Measurements from ENCODE around the gene HSPA1L. TPM values are rescaled to one million over a fixed set of nuclear protein-coding genes. Genes with fewer than 3 reads are reported as not detected.

Gene HSPA1L
- total and polyA plus RNA-seq, 2 experiments from 2014 or later = 0.44 to 0.83 TPM

DNA sequence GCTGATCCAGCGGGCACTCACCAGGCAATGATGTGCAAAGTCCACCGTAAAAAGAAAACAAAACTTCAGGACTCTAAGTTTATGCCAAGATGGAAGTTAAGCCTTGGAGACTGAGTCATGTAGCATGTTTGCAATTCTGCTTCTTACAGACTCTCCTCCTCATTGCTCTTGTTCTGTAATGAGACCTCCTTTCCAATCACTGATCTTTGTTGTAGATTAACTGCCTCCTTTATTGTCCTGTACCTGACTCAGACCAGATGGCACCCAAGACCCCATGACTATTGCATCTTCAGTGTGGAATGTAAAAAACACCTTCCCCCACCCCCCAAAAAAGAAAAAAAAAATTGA lies 36.4 kb upstream of the HSPA1L start (continued):
- TF ChIP-seq, protein P1, sequence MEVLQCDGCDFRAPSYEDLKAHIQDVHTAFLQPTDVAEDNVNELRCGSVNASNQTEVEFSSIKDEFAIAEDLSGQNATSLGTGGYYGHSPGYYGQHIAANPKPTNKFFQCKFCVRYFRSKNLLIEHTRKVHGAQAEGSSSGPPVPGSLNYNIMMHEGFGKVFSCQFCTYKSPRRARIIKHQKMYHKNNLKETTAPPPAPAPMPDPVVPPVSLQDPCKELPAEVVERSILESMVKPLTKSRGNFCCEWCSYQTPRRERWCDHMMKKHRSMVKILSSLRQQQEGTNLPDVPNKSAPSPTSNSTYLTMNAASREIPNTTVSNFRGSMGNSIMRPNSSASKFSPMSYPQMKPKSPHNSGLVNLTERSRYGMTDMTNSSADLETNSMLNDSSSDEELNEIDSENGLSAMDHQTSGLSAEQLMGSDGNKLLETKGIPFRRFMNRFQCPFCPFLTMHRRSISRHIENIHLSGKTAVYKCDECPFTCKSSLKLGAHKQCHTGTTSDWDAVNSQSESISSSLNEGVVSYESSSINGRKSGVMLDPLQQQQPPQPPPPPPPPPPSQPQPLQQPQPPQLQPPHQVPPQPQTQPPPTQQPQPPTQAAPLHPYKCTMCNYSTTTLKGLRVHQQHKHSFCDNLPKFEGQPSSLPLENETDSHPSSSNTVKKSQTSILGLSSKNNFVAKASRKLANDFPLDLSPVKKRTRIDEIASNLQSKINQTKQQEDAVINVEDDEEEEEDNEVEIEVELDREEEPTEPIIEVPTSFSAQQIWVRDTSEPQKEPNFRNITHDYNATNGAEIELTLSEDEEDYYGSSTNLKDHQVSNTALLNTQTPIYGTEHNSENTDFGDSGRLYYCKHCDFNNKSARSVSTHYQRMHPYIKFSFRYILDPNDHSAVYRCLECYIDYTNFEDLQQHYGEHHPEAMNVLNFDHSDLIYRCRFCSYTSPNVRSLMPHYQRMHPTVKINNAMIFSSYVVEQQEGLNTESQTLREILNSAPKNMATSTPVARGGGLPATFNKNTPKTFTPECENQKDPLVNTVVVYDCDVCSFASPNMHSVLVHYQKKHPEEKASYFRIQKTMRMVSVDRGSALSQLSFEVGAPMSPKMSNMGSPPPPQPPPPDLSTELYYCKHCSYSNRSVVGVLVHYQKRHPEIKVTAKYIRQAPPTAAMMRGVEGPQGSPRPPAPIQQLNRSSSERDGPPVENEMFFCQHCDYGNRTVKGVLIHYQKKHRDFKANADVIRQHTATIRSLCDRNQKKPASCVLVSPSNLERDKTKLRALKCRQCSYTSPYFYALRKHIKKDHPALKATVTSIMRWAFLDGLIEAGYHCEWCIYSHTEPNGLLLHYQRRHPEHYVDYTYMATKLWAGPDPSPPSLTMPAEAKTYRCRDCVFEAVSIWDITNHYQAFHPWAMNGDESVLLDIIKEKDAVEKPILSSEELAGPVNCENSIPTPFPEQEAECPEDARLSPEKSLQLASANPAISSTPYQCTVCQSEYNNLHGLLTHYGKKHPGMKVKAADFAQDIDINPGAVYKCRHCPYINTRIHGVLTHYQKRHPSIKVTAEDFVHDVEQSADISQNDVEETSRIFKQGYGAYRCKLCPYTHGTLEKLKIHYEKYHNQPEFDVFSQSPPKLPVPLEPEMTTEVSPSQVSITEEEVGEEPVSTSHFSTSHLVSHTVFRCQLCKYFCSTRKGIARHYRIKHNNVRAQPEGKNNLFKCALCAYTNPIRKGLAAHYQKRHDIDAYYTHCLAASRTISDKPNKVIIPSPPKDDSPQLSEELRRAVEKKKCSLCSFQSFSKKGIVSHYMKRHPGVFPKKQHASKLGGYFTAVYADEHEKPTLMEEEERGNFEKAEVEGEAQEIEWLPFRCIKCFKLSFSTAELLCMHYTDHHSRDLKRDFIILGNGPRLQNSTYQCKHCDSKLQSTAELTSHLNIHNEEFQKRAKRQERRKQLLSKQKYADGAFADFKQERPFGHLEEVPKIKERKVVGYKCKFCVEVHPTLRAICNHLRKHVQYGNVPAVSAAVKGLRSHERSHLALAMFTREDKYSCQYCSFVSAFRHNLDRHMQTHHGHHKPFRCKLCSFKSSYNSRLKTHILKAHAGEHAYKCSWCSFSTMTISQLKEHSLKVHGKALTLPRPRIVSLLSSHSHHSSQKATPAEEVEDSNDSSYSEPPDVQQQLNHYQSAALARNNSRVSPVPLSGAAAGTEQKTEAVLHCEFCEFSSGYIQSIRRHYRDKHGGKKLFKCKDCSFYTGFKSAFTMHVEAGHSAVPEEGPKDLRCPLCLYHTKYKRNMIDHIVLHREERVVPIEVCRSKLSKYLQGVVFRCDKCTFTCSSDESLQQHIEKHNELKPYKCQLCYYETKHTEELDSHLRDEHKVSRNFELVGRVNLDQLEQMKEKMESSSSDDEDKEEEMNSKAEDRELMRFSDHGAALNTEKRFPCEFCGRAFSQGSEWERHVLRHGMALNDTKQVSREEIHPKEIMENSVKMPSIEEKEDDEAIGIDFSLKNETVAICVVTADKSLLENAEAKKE (CRISPR knock-in tag; IDR thresholded peaks at IDR 0.05) = no peak
- TF ChIP-seq EZH2 (IDR thresholded peaks at IDR 0.05; ENCODE audit: low read depth, unreplicated experiment) (no peak), ETS1 (IDR thresholded peaks at IDR 0.05) (no peak), NANOG (IDR thresholded peaks at IDR 0.05; ENCODE audit: borderline replicate concordance) (no peak), EZH2phosphoT487 (IDR thresholded peaks at IDR 0.05; ENCODE audit: unreplicated experiment) (no peak), POLR2AphosphoS5 (IDR thresholded peaks at IDR 0.05; ENCODE audit: low read depth) (no peak)

GRCh38 chr6:31850765-31851484 lies 35.8 kb upstream of the HSPA1L start:
- ATAC-seq (no peak), DNase-seq (ENCODE audit: low spot score) (no peak)
- H3K79me2 ChIP-seq (replicated peaks; ENCODE audit: insufficient read depth) = no peaks in the 10 kb centered on the region
- Mint-ChIP-seq H3K9me3 (peaks cover 21% of the 10 kb centered on the region), H3K36me3 (ENCODE audit: low read depth) (peaks cover 19% of the 10 kb centered on the region), H3K27ac (no peak overlapping the region), H3K4me1 (no peaks in the 10 kb centered on the region), H3K27me3 (ENCODE audit: insufficient read depth, low read depth, poor library complexity) (peaks cover 3% of the 10 kb centered on the region), H3K4me3 (no peak overlapping the region)
- peak overlapping the region; percentile 78; the same call in 1 of the 2 replicates for H3K4me2 ChIP-seq
- no peaks in the 10 kb centered on the region for H3K27me3 ChIP-seq (ENCODE audit: insufficient read depth)
- no peaks in the 10 kb centered on the region for H3K36me3 ChIP-seq (ENCODE audit: insufficient read depth)
- H3K4me3 ChIP-seq = no peak overlapping the region; the same call in 1 of the 2 replicates
- peak overlapping the region; percentile 92; the same call in 1 of the 2 replicates for H2AFZ ChIP-seq
- H3K4me1 ChIP-seq (ENCODE audit: insufficient read depth) = 0 out of 2 replicates have a peak, but pooled peaks cover 3% of the 10 kb centered on the region
- H3K27ac ChIP-seq (ENCODE audit: low read depth) = no peak overlapping the region
- peaks cover 8% of the 10 kb centered on the region; the same call in 1 of the 2 replicates for H3F3A ChIP-seq (replicated peaks; ENCODE audit: low read depth)
- no peaks in the 10 kb centered on the region for H3K9me2 ChIP-seq (ENCODE audit: insufficient read depth)
- H4K20me1 ChIP-seq (replicated peaks; ENCODE audit: insufficient read depth) = no peaks in the 10 kb centered on the region
- TF ChIP-seq, protein P1 (CRISPR knock-in tag; IDR thresholded peaks at IDR 0.05) = no peak
- TF ChIP-seq ZNF114 (CRISPR knock-in tag; IDR thresholded peaks at IDR 0.05) = no peak
- TF ChIP-seq EZH2 (IDR thresholded peaks at IDR 0.05; ENCODE audit: low read depth, unreplicated experiment) = no peak

Measured in GM23338 (cell line).